PFSK-1 (cell line): Measurements from ENCODE around the gene SPIN1.

Experiments used
- FOXP2 ChIP-seq: optimal IDR thresholded peaks from 2 replicates; pipeline ENCODE3; 2011; ENCODE audit warnings: borderline replicate concordance, control low read depth, inconsistent platforms; ENCODE audit not compliant: insufficient read depth; ENCODE audit errors: extremely low read length, extremely low read depth
- POLR2AphosphoS5 ChIP-seq: IDR thresholded peaks from 2 replicates; pipeline ENCODE4 v1.6.1; 2012; ENCODE audit warnings: low read depth, mild to moderate bottlenecking, control low read depth, low read length, moderate library complexity
- SIN3A ChIP-seq: IDR thresholded peaks from 2 replicates; pipeline ENCODE4 v1.6.1; 2012; ENCODE audit warnings: mild to moderate bottlenecking, low read length, moderate library complexity, borderline replicate concordance; ENCODE audit not compliant: insufficient read depth
- TAF1 ChIP-seq: IDR thresholded peaks from 2 replicates; pipeline ENCODE4 v1.6.1; 2012; ENCODE audit warnings: low read length, control low read depth, borderline replicate concordance; ENCODE audit not compliant: insufficient read depth
- TF ChIP-seq, protein P1 (sequence below), 2 experiments: IDR thresholded peaks; 2 replicates each; pipeline versions ENCODE4 v1.6.1 to v1.8.0; 2011 to 2012; ENCODE audit warnings: low read depth in 2 of 2, low read length in 2 of 2, control low read depth in 1 of 2, inconsistent platforms in 1 of 2, mild to moderate bottlenecking in 1 of 2, moderate library complexity in 1 of 2; ENCODE audit not compliant: insufficient read depth in 1 of 2

The SPIN1 gene

DNA sequence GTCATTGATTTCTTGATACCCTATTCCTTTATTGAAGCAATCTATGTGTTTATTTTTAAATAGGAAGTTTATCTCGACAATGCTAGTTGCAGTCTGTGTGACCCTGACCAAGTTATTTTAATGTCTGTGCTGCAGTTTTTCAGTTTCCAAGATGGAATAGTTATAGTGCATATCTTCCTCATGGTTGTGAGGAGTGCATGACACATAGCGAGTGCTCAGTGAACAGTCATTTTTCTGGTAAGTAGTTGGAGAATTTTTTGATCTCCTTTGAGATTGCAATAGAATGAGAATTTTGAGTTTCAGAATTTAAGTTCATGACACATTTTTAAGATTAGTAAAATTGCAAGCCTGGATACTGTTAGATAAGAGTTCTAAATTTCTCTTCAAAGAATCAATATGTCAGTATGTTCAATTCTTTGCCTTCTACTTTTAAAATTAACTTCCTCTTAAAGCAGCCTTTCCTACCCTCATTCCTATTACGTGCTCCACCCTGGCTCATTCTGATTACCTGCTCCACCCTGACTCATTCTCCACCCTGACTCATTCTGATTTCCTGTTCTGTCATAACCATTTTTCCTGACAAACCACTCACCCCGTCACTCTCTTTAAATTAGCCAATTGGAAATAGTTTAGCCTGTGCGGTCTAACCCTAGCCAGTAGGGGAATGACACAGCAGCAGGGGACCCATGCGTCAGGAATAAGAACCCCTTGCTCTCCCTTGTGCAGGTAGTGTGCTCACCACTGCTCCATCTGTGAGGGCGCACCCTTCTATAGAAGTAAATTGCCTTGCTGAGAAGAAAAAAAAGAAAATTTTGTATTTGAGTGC, 30.7 kb downstream of the SPIN1 start:
- no peak for TF ChIP-seq TAF1
- TF ChIP-seq, protein P1, sequence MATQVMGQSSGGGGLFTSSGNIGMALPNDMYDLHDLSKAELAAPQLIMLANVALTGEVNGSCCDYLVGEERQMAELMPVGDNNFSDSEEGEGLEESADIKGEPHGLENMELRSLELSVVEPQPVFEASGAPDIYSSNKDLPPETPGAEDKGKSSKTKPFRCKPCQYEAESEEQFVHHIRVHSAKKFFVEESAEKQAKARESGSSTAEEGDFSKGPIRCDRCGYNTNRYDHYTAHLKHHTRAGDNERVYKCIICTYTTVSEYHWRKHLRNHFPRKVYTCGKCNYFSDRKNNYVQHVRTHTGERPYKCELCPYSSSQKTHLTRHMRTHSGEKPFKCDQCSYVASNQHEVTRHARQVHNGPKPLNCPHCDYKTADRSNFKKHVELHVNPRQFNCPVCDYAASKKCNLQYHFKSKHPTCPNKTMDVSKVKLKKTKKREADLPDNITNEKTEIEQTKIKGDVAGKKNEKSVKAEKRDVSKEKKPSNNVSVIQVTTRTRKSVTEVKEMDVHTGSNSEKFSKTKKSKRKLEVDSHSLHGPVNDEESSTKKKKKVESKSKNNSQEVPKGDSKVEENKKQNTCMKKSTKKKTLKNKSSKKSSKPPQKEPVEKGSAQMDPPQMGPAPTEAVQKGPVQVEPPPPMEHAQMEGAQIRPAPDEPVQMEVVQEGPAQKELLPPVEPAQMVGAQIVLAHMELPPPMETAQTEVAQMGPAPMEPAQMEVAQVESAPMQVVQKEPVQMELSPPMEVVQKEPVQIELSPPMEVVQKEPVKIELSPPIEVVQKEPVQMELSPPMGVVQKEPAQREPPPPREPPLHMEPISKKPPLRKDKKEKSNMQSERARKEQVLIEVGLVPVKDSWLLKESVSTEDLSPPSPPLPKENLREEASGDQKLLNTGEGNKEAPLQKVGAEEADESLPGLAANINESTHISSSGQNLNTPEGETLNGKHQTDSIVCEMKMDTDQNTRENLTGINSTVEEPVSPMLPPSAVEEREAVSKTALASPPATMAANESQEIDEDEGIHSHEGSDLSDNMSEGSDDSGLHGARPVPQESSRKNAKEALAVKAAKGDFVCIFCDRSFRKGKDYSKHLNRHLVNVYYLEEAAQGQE (IDR thresholded peaks at IDR 0.05; ENCODE audit: insufficient read depth in 1 of 2, low read depth in 2 of 2, low read length in 2 of 2) = no peak
- TF ChIP-seq FOXP2 = no peak
- TF ChIP-seq SIN3A = no peak
- no peak for TF ChIP-seq POLR2AphosphoS5

DNA sequence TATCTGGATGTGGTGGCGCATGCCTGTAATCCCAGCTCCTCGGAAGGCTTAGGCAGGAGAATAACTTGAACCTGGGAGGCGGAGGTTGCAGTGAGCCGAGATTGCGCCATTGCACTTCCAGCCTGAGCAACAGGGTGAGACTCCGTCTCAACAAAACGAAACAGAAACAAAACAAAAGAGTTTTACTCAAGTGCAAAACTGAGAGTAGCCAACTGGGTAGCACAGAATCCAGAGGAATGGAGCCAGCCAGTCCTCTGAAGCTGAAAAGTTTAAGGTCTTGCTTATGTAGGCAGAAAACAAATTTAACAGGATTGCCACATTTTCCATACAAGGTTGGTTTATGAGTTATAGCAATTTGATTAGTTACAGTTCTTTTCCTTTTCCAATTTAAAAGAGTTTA, 32.0 kb downstream of the SPIN1 start:
- TF ChIP-seq SIN3A (no peak), FOXP2 (no peak), POLR2AphosphoS5 (no peak), TAF1 (no peak)
- TF ChIP-seq, protein P1 (IDR thresholded peaks at IDR 0.05; ENCODE audit: insufficient read depth in 1 of 2, low read depth in 2 of 2, low read length in 2 of 2) = no peak

DNA sequence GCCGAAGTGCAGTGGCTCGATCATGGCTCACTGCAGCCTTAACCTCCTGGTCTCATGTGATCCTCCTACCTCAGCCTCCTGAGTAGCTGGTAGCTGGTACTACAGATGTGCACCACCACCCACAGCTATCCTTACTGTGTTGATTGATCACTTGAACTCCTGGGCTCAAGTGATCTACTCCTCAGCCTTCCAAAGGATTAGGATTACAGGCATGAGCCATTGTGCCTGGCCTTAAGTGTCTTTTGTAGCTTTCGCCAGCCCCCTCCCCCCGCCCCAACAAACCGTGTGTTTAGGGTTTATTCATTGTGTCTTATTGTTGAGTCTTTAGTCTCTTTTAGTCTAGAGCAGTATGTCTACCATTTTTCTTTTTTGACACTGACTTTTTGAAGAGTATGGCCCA, 33.1 kb downstream of the SPIN1 start:
- TF ChIP-seq, protein P1 (IDR thresholded peaks at IDR 0.05; ENCODE audit: insufficient read depth in 1 of 2, low read depth in 2 of 2, low read length in 2 of 2) = no peak
- TF ChIP-seq SIN3A (no peak), FOXP2 (no peak), TAF1 (no peak), POLR2AphosphoS5 (no peak)

DNA sequence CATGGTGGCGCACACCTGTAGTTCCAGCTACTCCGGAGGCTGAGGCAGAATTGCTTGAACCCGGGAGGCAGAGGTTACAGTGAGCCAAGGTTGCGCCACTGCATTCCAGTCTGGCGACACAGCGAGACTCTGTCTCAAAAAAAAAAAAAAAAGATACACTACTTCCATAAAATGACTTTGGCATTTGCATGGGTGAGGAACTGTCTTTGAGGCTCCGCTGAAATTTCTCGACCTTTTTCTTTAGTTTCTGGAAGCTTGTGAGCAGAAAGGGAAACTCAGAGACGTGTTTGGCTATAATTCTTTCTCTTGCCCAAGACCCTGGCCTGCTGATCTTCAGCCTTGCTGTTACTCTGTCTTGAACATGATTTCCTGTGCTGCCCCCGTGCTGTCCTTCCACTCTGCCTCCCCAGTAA, 37.3 kb downstream of the SPIN1 start:
- TF ChIP-seq TAF1 (no peak), FOXP2 (no peak), SIN3A (no peak), POLR2AphosphoS5 (no peak)
- TF ChIP-seq, protein P1 (IDR thresholded peaks at IDR 0.05; ENCODE audit: insufficient read depth in 1 of 2, low read depth in 2 of 2, low read length in 2 of 2) = no peak
